GM12874 (cell line): ENCODE data around the gene PLA2G2C.

Source experiments
- TF ChIP-seq, protein P1 (sequence below): IDR thresholded peaks from 2 replicates; pipeline ENCODE4 v1.5.1; 2011; ENCODE audit warnings: low read depth, mild to moderate bottlenecking, control low read depth, low read length, moderate library complexity; ENCODE audit not compliant: insufficient read depth

The PLA2G2C gene

DNA sequence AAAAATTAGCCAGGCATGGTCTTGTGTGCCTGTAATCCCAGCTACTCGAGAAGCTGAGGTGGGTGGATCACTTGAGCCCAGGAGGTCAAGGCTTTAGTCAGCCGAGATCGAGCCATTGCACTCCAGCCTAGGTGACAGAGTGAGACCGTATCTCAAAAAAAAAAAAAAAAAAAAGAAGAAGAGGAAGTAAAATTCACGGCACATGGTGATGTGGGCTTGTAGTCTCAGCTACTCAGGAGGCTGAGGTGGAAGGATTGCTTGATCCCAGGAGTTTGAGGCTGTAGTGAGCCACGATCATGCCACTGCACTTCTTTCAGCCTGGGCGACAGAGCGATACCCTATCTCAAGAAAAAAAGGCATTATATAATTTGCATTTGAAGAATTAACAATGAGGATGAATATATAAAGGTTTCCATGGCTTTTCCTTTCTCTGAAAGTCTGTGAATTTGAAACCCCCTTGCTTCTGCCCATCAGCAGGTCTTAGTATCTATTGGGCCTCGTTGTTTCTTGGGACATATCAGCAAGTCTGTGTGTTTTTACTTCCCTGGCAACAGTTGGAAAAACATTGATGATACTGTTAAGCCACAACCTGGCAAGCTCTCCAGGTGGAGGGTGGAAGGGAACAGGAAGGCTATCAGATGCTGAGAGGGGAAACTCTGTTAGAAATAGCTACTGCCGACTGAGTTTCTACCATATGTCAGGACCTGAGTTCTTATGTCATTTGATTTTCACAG, 62.4 kb downstream of the PLA2G2C start:
- TF ChIP-seq, protein P1, sequence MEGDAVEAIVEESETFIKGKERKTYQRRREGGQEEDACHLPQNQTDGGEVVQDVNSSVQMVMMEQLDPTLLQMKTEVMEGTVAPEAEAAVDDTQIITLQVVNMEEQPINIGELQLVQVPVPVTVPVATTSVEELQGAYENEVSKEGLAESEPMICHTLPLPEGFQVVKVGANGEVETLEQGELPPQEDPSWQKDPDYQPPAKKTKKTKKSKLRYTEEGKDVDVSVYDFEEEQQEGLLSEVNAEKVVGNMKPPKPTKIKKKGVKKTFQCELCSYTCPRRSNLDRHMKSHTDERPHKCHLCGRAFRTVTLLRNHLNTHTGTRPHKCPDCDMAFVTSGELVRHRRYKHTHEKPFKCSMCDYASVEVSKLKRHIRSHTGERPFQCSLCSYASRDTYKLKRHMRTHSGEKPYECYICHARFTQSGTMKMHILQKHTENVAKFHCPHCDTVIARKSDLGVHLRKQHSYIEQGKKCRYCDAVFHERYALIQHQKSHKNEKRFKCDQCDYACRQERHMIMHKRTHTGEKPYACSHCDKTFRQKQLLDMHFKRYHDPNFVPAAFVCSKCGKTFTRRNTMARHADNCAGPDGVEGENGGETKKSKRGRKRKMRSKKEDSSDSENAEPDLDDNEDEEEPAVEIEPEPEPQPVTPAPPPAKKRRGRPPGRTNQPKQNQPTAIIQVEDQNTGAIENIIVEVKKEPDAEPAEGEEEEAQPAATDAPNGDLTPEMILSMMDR = no peak

DNA sequence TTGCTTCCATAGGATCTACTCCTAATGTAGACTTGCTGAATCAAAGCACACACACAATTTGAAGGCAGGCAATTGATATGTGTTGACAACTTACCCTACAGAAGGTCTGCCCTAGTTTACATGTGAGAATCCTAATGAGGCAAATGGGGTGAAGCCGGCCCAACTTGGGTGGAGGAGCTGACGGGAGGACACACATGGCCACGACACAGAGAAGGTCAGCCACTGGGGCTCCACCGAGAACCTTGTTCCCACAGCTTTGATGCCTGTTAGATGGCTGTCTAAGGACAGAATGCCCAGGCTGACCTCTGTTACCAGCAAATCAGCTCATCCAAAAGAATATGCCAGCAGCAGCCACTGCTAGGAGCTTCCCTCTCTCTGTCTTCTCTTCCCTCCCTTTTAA, 65.5 kb downstream of the PLA2G2C start:
- TF ChIP-seq, protein P1 = no peak

DNA sequence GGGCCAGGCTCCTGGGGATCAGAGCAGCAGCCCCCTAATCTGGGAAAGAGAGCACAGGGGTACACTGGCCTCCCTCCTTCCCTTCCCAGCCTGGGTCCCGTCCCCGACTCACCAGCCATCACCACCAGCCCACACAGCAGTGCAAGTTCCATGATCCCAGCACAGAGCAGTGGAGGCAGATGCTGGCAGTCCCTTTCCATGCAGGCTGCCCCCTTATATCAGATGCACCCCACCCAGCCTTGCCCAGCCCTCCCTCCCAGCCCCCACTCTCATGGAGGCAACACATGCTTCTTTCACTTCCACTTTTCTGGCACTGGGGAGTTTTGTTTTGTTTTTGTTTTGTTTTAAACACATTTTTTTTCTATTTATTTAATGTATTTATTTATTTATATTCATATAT, 67.0 kb downstream of the PLA2G2C start, which contains the start of gene PLA2G2D:
Gene PLA2G2D, minus strand, starts transcription at position 190 of the 400 bp plus-strand sequence. Its CDS starts 38 bp downstream, at position 152.
- TF ChIP-seq, protein P1 = no peak

DNA sequence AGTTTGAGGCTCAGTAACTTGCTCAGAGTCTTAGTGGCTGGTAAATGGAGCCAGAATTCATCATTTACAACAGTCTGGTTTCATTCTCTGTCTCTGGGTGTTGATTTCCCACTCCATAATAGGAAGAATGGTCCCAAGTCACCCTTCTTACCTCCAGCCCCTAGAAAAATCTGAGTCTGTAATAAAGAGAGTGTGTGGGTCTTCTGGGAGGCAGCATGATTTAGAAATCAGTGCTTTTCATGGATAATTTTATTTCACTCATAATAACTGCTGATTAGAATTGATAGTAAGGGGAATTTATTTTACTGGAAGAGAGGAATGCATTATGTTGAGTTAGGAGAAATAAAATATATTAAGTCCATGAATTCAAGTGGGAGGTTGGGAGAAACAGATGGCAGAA, 69.1 kb downstream of the PLA2G2C start:
- TF ChIP-seq, protein P1 = no peak

- TF ChIP-seq, protein P1 = no peak
Measured at GRCh38 chr1:20115916-20116315, 70.4 kb downstream of the PLA2G2C start.

DNA sequence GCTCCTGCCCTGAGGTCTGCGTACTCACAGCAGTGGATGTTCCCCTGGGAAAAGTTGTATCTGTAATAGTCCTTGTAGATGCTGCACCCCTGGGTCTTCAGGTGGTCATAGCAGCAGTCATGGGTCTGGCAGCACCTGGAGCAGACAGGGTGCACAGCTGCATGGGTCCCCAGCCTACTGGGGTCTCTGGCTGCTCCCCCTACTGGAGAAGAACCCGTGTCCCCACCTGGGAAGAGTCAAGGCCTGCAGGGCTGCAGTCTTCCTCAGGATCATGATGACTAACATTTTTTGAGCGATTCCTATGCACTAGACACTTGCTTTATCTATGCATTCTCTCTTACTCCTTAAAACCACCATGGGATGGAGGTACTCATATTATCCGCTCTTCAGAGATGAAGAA, 70.8 kb downstream of the PLA2G2C start:
- TF ChIP-seq, protein P1 = no peak

GRCh38 chr1:20114021-20114648, 72.2 kb downstream of the PLA2G2C start:
- TF ChIP-seq, protein P1 = no peak
